Islet precursor cell (in vitro differentiated cells): Measurements from ENCODE around the gene SUPT4H1.

Source experiments
- DNase-seq: peaks from one replicate; pipeline ENCODE4 v3.0.0-alpha.2; 2018

Gene SUPT4H1

GRCh38 chr17:58302919-58303585, 48.9 kb downstream of the SUPT4H1 start:
- DNase-seq = peak; percentile 52

- DNase-seq = peak; percentile 50
Measured at GRCh38 chr17:58302171-58302918, 49.7 kb downstream of the SUPT4H1 start.

- DNase-seq = peak; percentile 43
Measured at GRCh38 chr17:58301504-58302150, 50.4 kb downstream of the SUPT4H1 start.

GRCh38 chr17:58300336-58300735, 51.7 kb downstream of the SUPT4H1 start:
- DNase-seq = peak; percentile 32
